Caco-2 (cell line): ENCODE data around the gene UNC79. TPM values are rescaled to one million over a fixed set of nuclear protein-coding genes. Genes with fewer than 3 reads are reported as not detected.

ENCODE experiments used
- BruUV-seq: library from RNA; stranded (reverse); fragments of 400-500 nt; replicated peaks from 2 replicates; lab custom pipeline; 2021; lab: Mats Ljungman, UMichigan
- CTCF ChIA-PET: fragments of 300-600 bp; sonication (Branson Sonifier 250); formaldehyde crosslinking; loops from one replicate; lab custom pipeline; 2022; ENCODE audit warnings: antibody characterized with exemption; lab: Charles Lee
- POLR2A ChIA-PET: fragments of 300-600 bp; sonication (Branson Sonifier 250); formaldehyde crosslinking; loops from one replicate; lab custom pipeline; 2022; ENCODE audit warnings: antibody characterized with exemption; lab: Charles Lee
- DNase-seq, 2 experiments: peaks; one replicate each; pipeline versions ENCODE4 v3.0.0 to v3.0.0-alpha.2; 2020 to 2022
- H3K27me3 ChIP-seq: replicated peaks from 2 replicates; pipeline ENCODE4 v1.6.0; 2011; ENCODE audit warnings: low read length; ENCODE audit not compliant: control insufficient read depth, insufficient read depth
- H3K36me3 ChIP-seq: 2 replicates; pipeline ENCODE4 v1.5.1; 2011; ENCODE audit warnings: low read length; ENCODE audit not compliant: control insufficient read depth, insufficient read depth
- H3K4me1 ChIP-seq: fragments of 250-450 bp; sonication (Bioruptor Pico); 2 replicates; pipeline ENCODE4 v1.5.1; 2020; ENCODE audit warnings: mild to moderate bottlenecking
- H3K4me3 ChIP-seq: 2 replicates; pipeline ENCODE4 v1.5.1; 2011; ENCODE audit warnings: low read depth, mild to moderate bottlenecking, control low read depth, low read length
- H3K9me3 ChIP-seq: fragments of 250-450 bp; sonication (Bioruptor Pico); 2 replicates; pipeline ENCODE4 v1.5.1; 2020; ENCODE audit warnings: mild to moderate bottlenecking, moderate library complexity
- H3K27ac Mint-ChIP-seq: one replicate; pipeline ENCODE4 v1.8.0; 2022; ENCODE audit warnings: mixed read lengths; ENCODE audit not compliant: unreplicated experiment
- H3K27me3 Mint-ChIP-seq: one replicate; pipeline ENCODE4 v1.8.0; 2022; ENCODE audit warnings: mixed read lengths; ENCODE audit not compliant: insufficient read depth, unreplicated experiment
- H3K36me3 Mint-ChIP-seq: one replicate; pipeline ENCODE4 v1.8.0; 2022; ENCODE audit warnings: mild to moderate bottlenecking, mixed read lengths; ENCODE audit not compliant: insufficient read depth, unreplicated experiment
- H3K4me1 Mint-ChIP-seq: one replicate; pipeline ENCODE4 v1.8.0; 2022; ENCODE audit warnings: low read depth, mixed read lengths; ENCODE audit not compliant: unreplicated experiment
- H3K4me3 Mint-ChIP-seq: one replicate; pipeline ENCODE4 v1.8.0; 2022; ENCODE audit warnings: mild to moderate bottlenecking, moderate library complexity, mixed read lengths; ENCODE audit not compliant: unreplicated experiment
- H3K9me3 Mint-ChIP-seq: one replicate; pipeline ENCODE4 v1.8.0; 2022; ENCODE audit warnings: mixed read lengths; ENCODE audit not compliant: unreplicated experiment
- CTCF ChIP-seq, 2 experiments: fragments of 200-600 bp in 1 of 2; IDR thresholded peaks; 1 replicate in 1 of 2; 2 replicates in 1 of 2; pipeline versions ENCODE4 v1.5.1 to v1.8.0; 2011 to 2022; ENCODE audit warnings: antibody characterized with exemption in 1 of 2, control low read depth in 1 of 2, inconsistent platforms in 1 of 2, low read depth in 1 of 2, low read length in 1 of 2, mild to moderate bottlenecking in 1 of 2, moderate library complexity in 1 of 2; ENCODE audit not compliant: insufficient read depth in 1 of 2, severe bottlenecking in 1 of 2, unreplicated experiment in 1 of 2
- intact Hi-C: fragments of 100-400 bp; cut with micrococcal nuclease; formaldehyde crosslinking; loops from one replicate; pipeline ENCODE4 v1.10.0; 2022; ENCODE audit not compliant: unreplicated experiment
- total RNA-seq: library from RNA; stranded (reverse); gene quantifications from 2 replicates; pipeline ENCODE4 v1.2.3, GENCODE V29; 2022

UNC79 gene
- total RNA-seq, 1 experiment from 2014 or later = 0.07 TPM

DNA sequence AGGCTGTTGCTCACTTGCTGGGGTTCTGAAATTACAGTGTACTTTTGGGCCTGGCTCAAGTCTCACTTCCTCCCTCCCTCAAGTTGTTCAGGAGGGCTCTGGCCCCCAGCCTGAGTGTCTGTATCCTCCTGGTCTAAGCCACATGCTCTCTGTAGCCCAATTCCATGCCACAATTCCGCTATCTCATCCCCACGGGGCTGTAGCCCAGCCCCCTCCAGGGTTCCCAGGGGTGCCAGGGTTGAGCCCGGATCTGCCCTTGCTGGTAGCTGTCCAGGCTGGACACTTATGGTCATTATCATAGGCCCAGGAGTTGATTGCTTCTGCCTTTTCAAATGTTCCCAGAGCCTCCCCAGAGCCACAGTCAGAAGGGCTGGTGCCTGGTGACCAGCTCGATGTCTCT lies 292.3 kb downstream of the UNC79 start:
- Histone ChIP-seq H3K4me1 (no peaks in the 10 kb centered on the region), H3K9me3 (no peaks in the 10 kb centered on the region), H3K36me3 (no peaks in the 10 kb centered on the region), H3K27me3 (no peaks in the 10 kb centered on the region), H3K4me3 (no peak overlapping the region)
- no TSS peak for BruUV-seq
- Mint-ChIP-seq H3K27ac (no peak overlapping the region), H3K9me3 (no peaks in the 10 kb centered on the region), H3K36me3 (no peaks in the 10 kb centered on the region), H3K27me3 (no peaks in the 10 kb centered on the region), H3K4me3 (no peak overlapping the region), H3K4me1 (no peaks in the 10 kb centered on the region)
- TF ChIP-seq CTCF (IDR thresholded peaks at IDR 0.05; ENCODE audit: insufficient read depth in 1 of 2, low read depth in 1 of 2, low read length in 1 of 2, severe bottlenecking in 1 of 2, unreplicated experiment in 1 of 2) = no peak
- POLR2A ChIA-PET = no interaction called here
- intact Hi-C loops = no loop called here
- CTCF ChIA-PET = no interaction called here
- DNase-seq = no peak

DNA sequence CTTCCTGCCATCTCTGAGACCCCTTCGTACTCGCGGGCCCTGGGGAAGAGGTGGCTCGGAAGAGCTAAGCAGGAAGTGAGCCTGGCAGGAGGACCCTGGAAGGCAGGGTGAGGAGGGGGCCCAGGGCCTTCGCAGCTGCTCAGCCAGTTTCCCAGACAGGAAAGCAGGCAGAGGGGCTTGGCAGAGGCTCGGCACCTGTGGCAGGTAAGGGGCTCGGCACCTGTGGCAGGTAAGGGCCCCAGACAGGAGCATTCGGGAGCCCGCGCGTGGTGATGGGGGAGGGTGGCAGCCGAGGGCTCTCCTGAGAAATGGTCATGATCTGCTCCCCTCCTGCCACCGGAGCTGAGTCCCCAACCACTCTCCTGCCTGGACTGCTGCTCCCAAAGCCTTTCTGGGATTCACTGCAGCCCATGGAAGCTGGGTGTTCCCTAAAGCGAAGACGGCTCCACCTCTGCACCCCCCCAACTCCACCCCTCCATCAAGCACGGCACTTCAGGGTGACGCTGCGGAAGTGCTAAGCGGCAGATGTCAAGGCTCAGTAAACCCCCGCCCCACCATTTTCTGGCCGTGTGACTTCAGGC lies 294.4 kb downstream of the UNC79 start:
- no peak for DNase-seq
- Mint-ChIP-seq H3K4me3 (no peak overlapping the region), H3K27me3 (no peaks in the 10 kb centered on the region), H3K27ac (no peak overlapping the region), H3K9me3 (no peaks in the 10 kb centered on the region), H3K36me3 (no peaks in the 10 kb centered on the region), H3K4me1 (no peaks in the 10 kb centered on the region)
- BruUV-seq = no TSS peak
- TF ChIP-seq CTCF (IDR thresholded peaks at IDR 0.05; ENCODE audit: insufficient read depth in 1 of 2, low read depth in 1 of 2, low read length in 1 of 2, severe bottlenecking in 1 of 2, unreplicated experiment in 1 of 2) = no peak
- ChIA-PET POLR2A (no interaction called here), CTCF (no interaction called here)
- H3K9me3 ChIP-seq = no peaks in the 10 kb centered on the region
- no peak overlapping the region for H3K4me3 ChIP-seq
- H3K36me3 ChIP-seq = no peaks in the 10 kb centered on the region
- no peaks in the 10 kb centered on the region for H3K27me3 ChIP-seq
- intact Hi-C loops = no loop called here
- no peaks in the 10 kb centered on the region for H3K4me1 ChIP-seq

DNA sequence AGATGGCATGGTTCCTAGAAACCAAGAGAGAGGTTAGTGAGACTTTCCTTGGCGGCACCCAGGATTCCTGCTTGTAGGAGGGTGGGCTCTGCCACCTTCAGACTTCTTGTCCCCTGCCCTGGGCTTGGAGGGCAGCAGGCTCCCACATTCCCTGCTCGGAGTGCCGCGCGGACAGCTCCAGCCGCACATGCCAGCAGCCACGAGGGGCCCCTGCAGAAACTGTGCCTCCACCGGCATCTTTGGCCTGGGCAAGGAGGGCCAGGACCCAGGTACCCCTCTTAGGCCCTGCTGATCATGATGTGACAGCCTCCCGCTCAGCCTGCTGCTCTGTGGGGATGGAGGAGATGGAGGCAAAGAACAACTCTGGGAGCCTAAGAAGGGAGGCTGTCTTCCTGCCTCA lies 295.3 kb downstream of the UNC79 start:
- intact Hi-C loops = no loop called here
- ChIA-PET POLR2A (no interaction called here), CTCF (no interaction called here)
- Mint-ChIP-seq H3K4me3 (no peak overlapping the region), H3K27ac (no peak overlapping the region), H3K4me1 (no peaks in the 10 kb centered on the region), H3K27me3 (no peaks in the 10 kb centered on the region), H3K36me3 (no peaks in the 10 kb centered on the region), H3K9me3 (no peaks in the 10 kb centered on the region)
- Histone ChIP-seq H3K9me3 (no peaks in the 10 kb centered on the region), H3K36me3 (no peaks in the 10 kb centered on the region), H3K27me3 (no peaks in the 10 kb centered on the region), H3K4me3 (no peak overlapping the region), H3K4me1 (no peaks in the 10 kb centered on the region)
- TF ChIP-seq CTCF (IDR thresholded peaks at IDR 0.05; ENCODE audit: insufficient read depth in 1 of 2, low read depth in 1 of 2, low read length in 1 of 2, severe bottlenecking in 1 of 2, unreplicated experiment in 1 of 2) = no peak
- no TSS peak for BruUV-seq
- DNase-seq = no peak
